Stomach (tissue), 4 donors: ENCODE data around the gene DNAH10.

Experiments used
- CTCF ChIP-seq, 7 experiments: fragments of 450-650 bp in 4 of 7; fragments of 200-600 bp in 3 of 7; sonication (generic) in 3 of 7; IDR thresholded peaks; one replicate each; pipeline ENCODE4 v1.5.1; 2016 to 2019; ENCODE audit warnings: antibody characterized with exemption in 7 of 7, control low read depth in 2 of 7, mild to moderate bottlenecking in 1 of 7
- EP300 ChIP-seq: sonication (generic); formaldehyde crosslinking; IDR thresholded peaks from one replicate; pipeline ENCODE4 v1.6.1; 2017; ENCODE audit warnings: antibody characterized with exemption
- POLR2A ChIP-seq, 4 donors: fragments of 450-650 bp; IDR thresholded peaks; one replicate each; pipeline ENCODE4 v1.6.1; 2016; ENCODE audit warnings: antibody characterized with exemption in 4 of 4, control low read depth in 2 of 4, mild to moderate bottlenecking in 1 of 4, moderate library complexity in 1 of 4
- POLR2AphosphoS5 ChIP-seq, 3 donors: sonication (generic); formaldehyde crosslinking; IDR thresholded peaks; one replicate each; pipeline ENCODE4 v1.6.1; 2016; ENCODE audit warnings: antibody characterized with exemption in 3 of 3

- TF ChIP-seq POLR2AphosphoS5 (IDR thresholded peaks at IDR 0.05), result no peak
- TF ChIP-seq POLR2A (IDR thresholded peaks at IDR 0.05), result no peak
- no peak for TF ChIP-seq CTCF (IDR thresholded peaks at IDR 0.05)
- no peak for TF ChIP-seq EP300
Observed at GRCh38 chr12:123772074-123772473, 10.0 kb downstream of the DNAH10 start.
